ENCODE measurements around the gene DDX23. TPM values are rescaled to one million over a fixed set of nuclear protein-coding genes. Genes with fewer than 3 reads are reported as not detected.

Gene DDX23
- total RNA-seq, 2 donors from 2014 or later, result 37.4 to 50.8 TPM

DNA sequence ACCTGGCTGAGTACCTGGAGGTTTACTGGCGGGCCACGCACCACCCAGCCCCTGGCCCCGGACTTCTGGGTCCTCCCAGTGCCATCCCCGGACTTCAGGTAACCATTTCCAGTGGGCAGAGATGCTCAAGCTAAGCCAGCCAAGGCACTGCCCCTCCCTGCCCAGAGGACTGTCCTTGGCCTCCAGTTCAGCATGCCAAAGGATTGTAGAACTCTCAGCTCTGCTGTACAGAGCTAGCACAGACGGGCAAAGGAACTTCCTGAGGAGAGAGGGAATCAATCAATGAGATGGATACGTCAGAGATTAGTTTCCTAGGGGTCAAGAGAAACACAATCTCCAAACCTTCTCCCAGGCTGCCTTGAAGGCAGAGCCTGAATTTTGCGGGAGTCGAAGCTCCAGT, 24.9 kb downstream of the DDX23 start:
- Histone ChIP-seq H3K36me3 (replicated peaks in 1 of 2; ENCODE audit: insufficient read depth in 1 of 2, low read depth in 2 of 2) (peaks cover 0 to 26% of the 10 kb centered on the region in 2 donors), H3K27ac (no peak overlapping the region)
- no peak for ATAC-seq

DNA sequence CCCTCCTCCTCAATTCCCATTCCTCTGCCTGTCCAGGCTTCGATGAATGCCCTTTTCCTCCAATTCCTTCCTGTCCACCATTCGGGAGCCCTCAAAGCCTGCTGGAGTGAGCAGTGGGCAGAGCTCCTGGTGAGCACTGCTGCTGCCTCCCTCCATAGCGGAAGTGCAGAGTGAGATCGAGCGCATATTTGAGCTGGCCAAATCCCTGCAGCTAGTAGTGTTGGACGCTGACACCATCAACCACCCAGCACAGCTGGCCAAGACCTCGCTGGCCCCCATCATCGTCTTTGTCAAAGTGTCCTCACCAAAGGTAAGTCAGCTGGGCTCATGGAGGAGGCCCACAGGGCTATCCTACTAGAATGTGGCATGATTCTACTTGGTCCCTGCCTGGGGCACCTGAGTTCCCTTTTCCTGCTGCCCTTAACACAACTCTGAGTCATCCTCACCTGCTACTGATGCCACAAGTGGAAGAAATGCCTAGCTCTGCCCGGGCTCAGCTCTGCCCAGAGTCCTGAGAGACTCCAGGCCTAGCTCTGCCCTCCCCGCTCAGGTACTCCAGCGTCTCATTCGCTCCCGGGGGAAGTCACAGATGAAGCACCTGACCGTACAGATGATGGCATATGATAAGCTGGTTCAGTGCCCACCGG, 25.6 kb downstream of the DDX23 start:
- Histone ChIP-seq H3K9me3 (no peaks in the 10 kb centered on the region), H3K27ac (no peak overlapping the region), H3K36me3 (replicated peaks in 1 of 2; ENCODE audit: insufficient read depth in 1 of 2, low read depth in 2 of 2) (peaks cover 0 to 20% of the 10 kb centered on the region in 2 donors), H3K4me1 (no peaks in the 10 kb centered on the region), H3K27me3 (no peaks in the 10 kb centered on the region), H3K4me3 (no peak overlapping the region)
- no peak for TF ChIP-seq POLR2A (IDR thresholded peaks at IDR 0.05)
- TF ChIP-seq, protein P1, sequence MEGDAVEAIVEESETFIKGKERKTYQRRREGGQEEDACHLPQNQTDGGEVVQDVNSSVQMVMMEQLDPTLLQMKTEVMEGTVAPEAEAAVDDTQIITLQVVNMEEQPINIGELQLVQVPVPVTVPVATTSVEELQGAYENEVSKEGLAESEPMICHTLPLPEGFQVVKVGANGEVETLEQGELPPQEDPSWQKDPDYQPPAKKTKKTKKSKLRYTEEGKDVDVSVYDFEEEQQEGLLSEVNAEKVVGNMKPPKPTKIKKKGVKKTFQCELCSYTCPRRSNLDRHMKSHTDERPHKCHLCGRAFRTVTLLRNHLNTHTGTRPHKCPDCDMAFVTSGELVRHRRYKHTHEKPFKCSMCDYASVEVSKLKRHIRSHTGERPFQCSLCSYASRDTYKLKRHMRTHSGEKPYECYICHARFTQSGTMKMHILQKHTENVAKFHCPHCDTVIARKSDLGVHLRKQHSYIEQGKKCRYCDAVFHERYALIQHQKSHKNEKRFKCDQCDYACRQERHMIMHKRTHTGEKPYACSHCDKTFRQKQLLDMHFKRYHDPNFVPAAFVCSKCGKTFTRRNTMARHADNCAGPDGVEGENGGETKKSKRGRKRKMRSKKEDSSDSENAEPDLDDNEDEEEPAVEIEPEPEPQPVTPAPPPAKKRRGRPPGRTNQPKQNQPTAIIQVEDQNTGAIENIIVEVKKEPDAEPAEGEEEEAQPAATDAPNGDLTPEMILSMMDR (IDR thresholded peaks at IDR 0.05), result no peak
- WGBS, 2 donors, result 79 to 80% methylated on average over 12 to 15 of the region's 15 CpGs
- intact Hi-C loops (cut with DNase I), result no loop called here
- no peak for DNase-seq
- ATAC-seq, result no peak

More for the DNA sequence above, 24.9 kb downstream of the DDX23 start:
- DNase-seq, result no peak
- no peak overlapping the region for H3K4me3 ChIP-seq
- H3K27me3 ChIP-seq, result no peaks in the 10 kb centered on the region
- H3K9me3 ChIP-seq, result no peaks in the 10 kb centered on the region
- TF ChIP-seq POLR2A (IDR thresholded peaks at IDR 0.05), result no peak
- TF ChIP-seq, protein P1 (IDR thresholded peaks at IDR 0.05), result no peak
- intact Hi-C loops (cut with DNase I), result no loop called here
- H3K4me1 ChIP-seq, result no peaks in the 10 kb centered on the region
- whole genome bisulfite sequencing, 2 donors, result 59 to 77% methylated on average over 4 to 8 of the region's 8 CpGs

DNA sequence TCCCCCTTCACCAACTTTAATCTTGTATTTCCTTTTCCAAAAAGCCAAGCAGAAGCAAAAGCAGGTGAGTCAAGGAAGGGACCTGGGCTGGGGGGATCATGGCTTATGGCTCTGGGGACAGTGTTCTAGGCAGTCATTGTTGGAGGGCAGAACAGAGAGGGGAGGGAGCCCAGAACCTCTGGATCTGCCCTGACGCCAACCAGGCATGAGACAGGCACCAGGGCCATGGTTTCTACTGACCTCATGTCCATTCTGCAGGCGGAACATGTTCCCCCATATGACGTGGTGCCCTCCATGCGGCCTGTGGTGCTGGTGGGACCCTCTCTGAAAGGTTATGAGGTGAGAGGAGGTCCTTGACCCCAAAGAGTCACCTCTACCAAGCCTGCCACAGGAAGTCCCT, 27.1 kb downstream of the DDX23 start:
- no peak overlapping the region for H3K27ac ChIP-seq
- WGBS, 2 donors, result 88 to 89% methylated on average over 4 of the region's 4 CpGs
- no peaks in the 10 kb centered on the region for H3K27me3 ChIP-seq
- DNase-seq, result no peak
- TF ChIP-seq, protein P1 (IDR thresholded peaks at IDR 0.05), result no peak
- no peak for TF ChIP-seq POLR2A (IDR thresholded peaks at IDR 0.05)
- H3K9me3 ChIP-seq, result no peaks in the 10 kb centered on the region
- intact Hi-C loops (cut with DNase I), result no loop called here
- H3K4me1 ChIP-seq, result no peaks in the 10 kb centered on the region
- ATAC-seq, result no peak
- peaks cover 0 to 7% of the 10 kb centered on the region in 2 donors for H3K36me3 ChIP-seq (replicated peaks in 1 of 2; ENCODE audit: insufficient read depth in 1 of 2, low read depth in 2 of 2)
- H3K4me3 ChIP-seq, result no peak overlapping the region

DNA sequence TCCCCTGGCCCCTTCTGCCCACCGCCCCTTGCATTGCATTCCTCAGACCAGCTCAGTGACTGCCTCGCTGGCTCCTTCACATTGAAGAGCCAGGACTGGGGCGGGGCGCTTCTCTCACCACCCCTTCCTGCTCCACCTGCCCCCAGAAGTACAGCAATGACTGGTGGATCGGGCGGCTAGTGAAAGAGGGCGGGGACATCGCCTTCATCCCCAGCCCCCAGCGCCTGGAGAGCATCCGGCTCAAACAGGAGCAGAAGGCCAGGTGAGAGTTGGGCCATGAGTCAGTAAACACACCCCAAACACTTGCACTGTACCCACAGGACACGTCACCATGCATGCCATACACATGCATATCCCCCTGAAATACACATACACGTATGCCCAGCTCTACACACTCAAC, 27.9 kb downstream of the DDX23 start:
- no peak for DNase-seq

More for the DNA sequence above, 27.9 kb downstream of the DDX23 start:
- Histone ChIP-seq H3K9me3 (no peaks in the 10 kb centered on the region), H3K36me3 (replicated peaks in 1 of 2; ENCODE audit: insufficient read depth in 1 of 2, low read depth in 2 of 2) (no peaks in the 10 kb centered on the region), H3K4me3 (no peak overlapping the region), H3K27me3 (no peaks in the 10 kb centered on the region), H3K27ac (no peak overlapping the region), H3K4me1 (no peaks in the 10 kb centered on the region)
- WGBS, 2 donors, result 74 to 79% methylated on average over 11 to 12 of the region's 12 CpGs
- no peak for TF ChIP-seq POLR2A (IDR thresholded peaks at IDR 0.05)
- TF ChIP-seq, protein P1 (IDR thresholded peaks at IDR 0.05), result no peak
- ATAC-seq, result no peak
- intact Hi-C loops (cut with DNase I), result no loop called here
